Urinary bladder (tissue), 4 donors: ENCODE measurements around the gene PPFIA1. TPM values are rescaled to one million over a fixed set of nuclear protein-coding genes. Genes with fewer than 3 reads are reported as not detected.
"Not testable (repeated sequence)": the region's sequence is repeated elsewhere in the genome, so short reads cannot be mapped to it uniquely, and the experiment has no call there.

Source experiments
- DNase-seq: peaks from one replicate; pipeline ENCODE4 v3.0.0-alpha.2; 2015; ENCODE audit errors: extremely low spot score
- H3K27ac ChIP-seq: one replicate; pipeline ENCODE4 v1.5.1; 2013; ENCODE audit warnings: low read depth, mild to moderate bottlenecking, moderate library complexity
- H3K36me3 ChIP-seq: one replicate; pipeline ENCODE4 v1.6.1; 2013; ENCODE audit warnings: mild to moderate bottlenecking, moderate library complexity; ENCODE audit not compliant: insufficient read depth
- H3K4me1 ChIP-seq: one replicate; pipeline ENCODE4 v1.6.1; 2013; ENCODE audit warnings: mild to moderate bottlenecking, moderate library complexity; ENCODE audit not compliant: insufficient read depth
- H3K4me3 ChIP-seq: one replicate; pipeline ENCODE4 v1.5.1; 2013; ENCODE audit warnings: low read depth, low read length
- WGBS: extraction: QIAGEN DNeasy Blood & Tissue Kit; methylation state at CpG from one replicate; pipeline ENCODE4 v1.1.7; 2013; 5-methylcytosine and 5-hydroxymethylcytosine counted together
- polyA plus RNA-seq: library from polyadenylated mRNA; stranded (reverse); fragments of 200-250 nt; gene quantifications from one replicate; pipeline ENCODE4 v1.2.3, GENCODE V29; 2013
- total RNA-seq: library from RNA; depleted of rRNA; stranded (reverse); fragments of >200 nt; gene quantifications from one replicate; pipeline ENCODE4 v1.2.3, GENCODE V29; 2014
- donor health status: healthy with polysubstance abuse.
- donor health status: healthy.

The PPFIA1 gene
- total and polyA plus RNA-seq, 2 donors: 25.5 to 54.0 TPM

GRCh38 chr11:70372076-70372475 lies 101.6 kb downstream of the PPFIA1 start:
- 96% methylated on average over 8 of the region's 8 CpGs for WGBS

GRCh38 chr11:70376621-70377020 lies 106.1 kb downstream of the PPFIA1 start:
- WGBS: 89% methylated on average over 12 of the region's 12 CpGs
- peaks cover 3% of the 10 kb centered on the region for H3K36me3 ChIP-seq
- H3K27ac ChIP-seq: no peak overlapping the region
- no peak for DNase-seq
- no peak overlapping the region for H3K4me3 ChIP-seq
- H3K4me1 ChIP-seq: no peaks in the 10 kb centered on the region

More at GRCh38 chr11:70372076-70372475, 101.6 kb downstream of the PPFIA1 start:
- Histone ChIP-seq H3K4me1 (no peaks in the 10 kb centered on the region), H3K36me3 (peaks cover 3% of the 10 kb centered on the region), H3K27ac (no peak overlapping the region), H3K4me3 (no peak overlapping the region)
- DNase-seq: no peak

DNA sequence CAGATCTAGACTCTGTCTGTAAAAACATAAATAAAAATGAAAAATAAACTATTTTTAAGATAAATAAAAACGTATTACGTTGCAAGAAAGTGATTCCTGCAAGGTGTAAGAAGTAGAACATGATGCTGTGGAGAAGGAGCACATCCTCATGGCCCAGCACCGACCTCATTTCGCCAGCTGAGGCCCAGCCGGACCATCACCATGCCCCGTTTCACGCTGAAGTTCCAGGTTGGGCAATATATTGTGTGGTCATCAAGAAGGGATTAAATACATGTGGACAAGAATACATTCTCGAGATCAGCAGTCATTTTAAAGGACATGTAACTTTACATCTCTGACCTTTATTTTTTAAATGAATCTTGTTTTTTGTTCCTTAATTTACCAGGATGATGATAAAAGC lies 107.2 kb downstream of the PPFIA1 start:
- H3K4me3 ChIP-seq: no peak overlapping the region
- no peaks in the 10 kb centered on the region for H3K4me1 ChIP-seq
- peaks cover 1% of the 10 kb centered on the region for H3K36me3 ChIP-seq
- no peak overlapping the region for H3K27ac ChIP-seq
- no peak for DNase-seq
- 79% methylated on average over 8 of the region's 8 CpGs for WGBS

- no peak for DNase-seq
- WGBS: 83% methylated on average over 9 of the region's 9 CpGs
- Histone ChIP-seq H3K27ac (no peak overlapping the region), H3K36me3 (peaks cover 1% of the 10 kb centered on the region), H3K4me3 (no peak overlapping the region), H3K4me1 (no peaks in the 10 kb centered on the region)
Measured at GRCh38 chr11:70378506-70379134, 108.1 kb downstream of the PPFIA1 start.

DNA sequence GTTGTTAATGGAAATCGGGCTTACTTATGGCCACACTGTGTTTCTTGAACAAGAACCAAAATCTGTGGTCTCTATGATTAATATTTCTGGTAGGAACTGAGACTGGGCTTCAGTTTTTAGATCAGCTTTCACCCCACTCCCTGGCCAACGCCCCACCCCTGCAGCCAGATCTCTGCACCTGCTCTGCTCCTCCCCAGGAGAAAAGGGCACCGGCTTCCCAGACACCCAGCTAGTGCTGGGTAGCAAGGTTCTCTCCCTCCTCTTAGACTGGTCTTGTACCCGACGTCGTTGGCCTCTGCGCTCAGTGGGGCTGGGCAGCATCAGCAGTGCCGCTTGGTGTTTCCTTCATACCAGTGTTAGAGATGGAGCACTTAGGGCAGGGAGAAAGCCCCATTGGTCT lies 110.9 kb downstream of the PPFIA1 start:
- 94% methylated on average over 8 of the region's 8 CpGs for WGBS
- Histone ChIP-seq H3K36me3 (no peaks in the 10 kb centered on the region), H3K4me1 (no peaks in the 10 kb centered on the region), H3K27ac (no peak overlapping the region), H3K4me3 (no peak overlapping the region)
- DNase-seq: no peak

DNA sequence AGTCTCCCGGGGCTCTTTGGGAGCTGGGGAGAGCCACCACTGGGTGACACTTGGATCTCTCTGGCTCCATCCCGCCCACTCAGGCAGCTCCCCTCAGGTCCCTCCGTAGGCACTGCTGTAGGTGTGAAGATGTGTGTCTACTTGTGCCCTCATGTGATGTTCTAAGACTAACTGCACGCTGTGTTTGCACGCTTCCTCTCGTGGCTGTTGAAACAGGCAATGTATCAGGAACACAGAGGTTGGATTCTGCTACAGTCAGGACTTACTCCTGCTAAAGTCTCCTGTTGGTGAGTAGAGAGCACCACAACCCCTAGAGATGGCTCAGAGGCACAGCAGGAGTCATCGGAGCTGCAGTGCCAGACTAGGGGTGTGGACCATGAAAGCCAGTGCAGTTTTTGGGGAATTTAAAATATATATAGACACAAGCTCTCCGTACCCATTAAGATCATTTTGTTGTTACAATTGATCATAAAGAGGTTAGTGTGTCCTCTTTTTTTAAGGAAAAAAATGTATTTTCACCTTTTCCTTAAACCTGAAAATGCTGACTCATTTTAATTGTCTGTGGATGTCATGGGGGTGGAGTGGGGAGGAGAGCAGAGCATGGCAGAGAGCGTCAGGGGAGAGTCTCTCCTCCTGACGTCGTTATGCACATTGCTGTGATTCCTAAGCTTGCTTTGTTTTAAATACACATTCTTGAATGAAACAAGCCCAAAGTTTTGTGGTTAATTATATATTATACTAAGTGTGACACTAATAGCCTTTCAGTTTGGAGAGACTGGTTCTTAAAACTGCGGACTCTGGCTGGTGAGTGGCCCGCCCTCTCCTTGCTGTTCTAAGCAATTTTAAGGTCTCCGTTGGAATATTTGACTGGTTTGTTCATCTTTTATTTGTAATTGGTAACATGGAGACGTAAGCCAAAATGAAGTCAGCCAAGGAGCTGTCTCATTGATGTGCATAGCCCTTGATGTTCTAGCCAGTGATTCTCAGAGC lies 111.7 kb downstream of the PPFIA1 start:
- no peaks in the 10 kb centered on the region for H3K4me1 ChIP-seq
- H3K27ac ChIP-seq: no peak overlapping the region
- DNase-seq: no peak
- 53% methylated on average over 15 of the region's 15 CpGs for WGBS
- no peak overlapping the region for H3K4me3 ChIP-seq
- H3K36me3 ChIP-seq: no peaks in the 10 kb centered on the region

DNA sequence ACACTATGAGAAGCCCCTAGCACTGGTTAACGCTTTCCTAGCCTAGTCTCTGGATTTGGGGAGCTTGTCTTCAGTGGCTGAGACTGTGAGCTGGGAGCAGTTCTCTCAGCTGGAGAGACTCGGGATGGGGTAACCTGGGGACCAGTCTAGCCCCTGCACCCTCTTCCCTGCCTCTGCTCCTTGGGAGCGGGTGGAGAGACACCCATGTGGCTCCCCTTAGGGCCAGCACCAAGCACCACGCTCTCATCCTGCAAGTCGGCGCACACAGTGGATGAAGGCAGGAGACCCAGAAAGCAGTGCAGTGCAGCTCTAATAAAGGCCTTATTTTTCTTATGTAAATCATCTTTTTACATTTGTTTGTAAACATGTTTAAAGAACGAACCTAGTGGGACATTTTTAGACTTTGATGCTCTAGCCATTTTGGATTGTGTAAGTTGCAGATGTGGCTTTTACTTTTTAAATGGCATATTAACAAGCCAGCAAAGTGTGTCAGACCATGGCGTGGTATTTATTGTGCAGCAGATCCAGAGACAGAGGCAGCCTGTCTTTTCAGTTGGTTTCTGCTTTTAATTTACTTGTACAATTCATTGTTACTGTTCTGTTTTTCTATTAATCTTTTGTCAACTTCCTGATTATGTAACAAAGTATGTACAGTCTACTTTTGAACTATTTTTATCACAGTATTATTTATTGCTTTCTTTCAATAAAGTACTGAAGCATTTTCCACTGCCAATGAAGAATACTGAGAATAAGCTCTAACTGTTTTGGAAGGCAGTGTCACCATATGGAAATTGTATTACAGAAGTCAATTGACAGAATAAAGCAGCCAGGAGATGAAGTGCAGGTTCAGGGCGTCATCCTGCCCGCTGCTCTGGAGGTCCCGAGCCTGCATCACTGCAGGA lies 113.4 kb downstream of the PPFIA1 start:
- Histone ChIP-seq H3K4me1 (no peaks in the 10 kb centered on the region), H3K36me3 (no peaks in the 10 kb centered on the region), H3K27ac (no peak overlapping the region), H3K4me3 (no peak overlapping the region)
- 60% methylated on average over 11 of the region's 11 CpGs for WGBS
- DNase-seq: no peak

DNA sequence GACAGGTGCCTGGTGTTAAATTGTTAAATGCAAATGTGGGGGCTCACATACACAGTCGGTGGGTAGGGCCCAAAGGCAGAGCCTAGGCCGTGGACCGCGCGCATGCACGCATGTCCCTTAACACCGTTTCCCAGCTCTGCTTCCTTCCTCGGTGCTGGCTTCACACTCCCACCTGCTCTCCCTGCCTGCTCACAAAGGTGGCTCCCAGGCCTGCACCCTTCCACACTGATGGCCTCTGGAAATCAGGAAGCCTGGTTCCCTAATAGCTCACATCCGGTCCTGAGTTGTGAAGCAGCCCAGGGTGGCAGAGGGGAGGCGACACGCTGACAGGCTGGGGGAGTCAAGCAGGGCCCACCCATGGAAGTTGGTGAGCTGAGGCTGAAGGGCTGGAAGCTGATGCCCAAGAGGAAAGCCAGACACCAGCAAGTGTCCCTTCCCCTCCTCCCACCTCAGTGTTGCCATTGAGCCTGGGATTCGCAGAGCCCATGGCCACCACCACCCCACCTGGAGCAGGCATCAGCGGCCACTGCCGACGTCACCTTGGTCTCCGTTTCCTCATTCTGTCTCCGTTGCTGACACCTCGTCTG lies 114.2 kb downstream of the PPFIA1 start:
- no peaks in the 10 kb centered on the region for H3K4me1 ChIP-seq
- DNase-seq: no peak
- WGBS: 85% methylated on average over 18 of the region's 18 CpGs
- H3K4me3 ChIP-seq: no peak overlapping the region
- H3K27ac ChIP-seq: no peak overlapping the region
- no peaks in the 10 kb centered on the region for H3K36me3 ChIP-seq

- no peaks in the 10 kb centered on the region for H3K36me3 ChIP-seq
- no peak for DNase-seq
- H3K4me3 ChIP-seq: no peak overlapping the region
- H3K4me1 ChIP-seq: no peaks in the 10 kb centered on the region
- no peak overlapping the region for H3K27ac ChIP-seq
- 97% methylated on average over 4 of the region's 4 CpGs for WGBS
Measured at GRCh38 chr11:70387564-70387963, 117.1 kb downstream of the PPFIA1 start.

GRCh38 chr11:70389201-70389600 lies 118.7 kb downstream of the PPFIA1 start:
- Histone ChIP-seq H3K4me1 (no peaks in the 10 kb centered on the region), H3K27ac (no peak overlapping the region), H3K36me3 (no peaks in the 10 kb centered on the region), H3K4me3 (no peak overlapping the region)
- WGBS: 81% methylated on average over 6 of the region's 6 CpGs
- no peak for DNase-seq

DNA sequence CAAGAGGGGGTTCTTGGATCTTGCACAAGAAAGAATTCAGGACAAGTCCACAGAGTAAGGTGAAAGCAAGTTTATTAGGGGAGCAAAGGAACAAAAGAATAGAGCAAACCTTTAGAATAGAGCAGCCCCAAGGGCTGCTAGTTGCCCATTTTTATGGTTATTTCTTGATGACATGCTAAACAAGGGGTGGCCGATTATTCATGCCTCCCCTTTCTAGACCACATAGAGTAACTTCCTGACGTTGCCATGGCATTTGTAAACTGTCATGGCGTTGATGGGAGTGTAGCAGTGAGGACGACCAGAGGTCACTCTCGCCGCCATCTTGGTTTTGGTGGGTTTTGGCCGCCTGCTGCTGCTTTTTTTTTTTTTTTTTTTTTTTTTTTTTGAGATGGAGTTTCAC lies 120.4 kb downstream of the PPFIA1 start:
- not testable (repeated sequence) for H3K4me3 ChIP-seq, H3K36me3 ChIP-seq, H3K27ac ChIP-seq, H3K4me1 ChIP-seq, DNase-seq
- 93% methylated on average over 7 of the region's 7 CpGs for WGBS

- H3K27ac ChIP-seq: no peak overlapping the region
- 93% methylated on average over 15 of the region's 15 CpGs for WGBS
- no peaks in the 10 kb centered on the region for H3K4me1 ChIP-seq
- no peak overlapping the region for H3K4me3 ChIP-seq
- no peak for DNase-seq
- no peaks in the 10 kb centered on the region for H3K36me3 ChIP-seq
Measured at GRCh38 chr11:70394211-70394950, 123.9 kb downstream of the PPFIA1 start.
